HepG2 (cell line): Measurements from ENCODE around the gene SNX15. TPM values are rescaled to one million over a fixed set of nuclear protein-coding genes. Genes with fewer than 3 reads are reported as not detected.
A peak's percentile ranks its signal among the peaks of the same experiment; 100 is the strongest.

Experiments used
- DMAP1 ChIP-seq: IDR thresholded peaks from 2 replicates; pipeline ENCODE4 v1.6.1; 2016
- FOXA1 ChIP-seq, 2 experiments: fragments of 450-650 bp in 1 of 2; sonication (generic) in 1 of 2; formaldehyde crosslinking in 1 of 2; IDR thresholded peaks; 2 replicates each; pipeline versions ENCODE4 v1.4.0 to v1.6.1; 2016 to 2020; ENCODE audit warnings: missing genetic modification reagents in 1 of 2
- HNF1A ChIP-seq, 2 experiments: sonication (generic) in 1 of 2; formaldehyde crosslinking in 1 of 2; IDR thresholded peaks; 2 replicates each; pipeline versions ENCODE4 v1.4.0 to v1.6.1; 2016 to 2020; ENCODE audit warnings: borderline replicate concordance in 1 of 2, low read depth in 1 of 2, mild to moderate bottlenecking in 1 of 2, missing genetic modification reagents in 1 of 2
- KDM5B ChIP-seq: sonication (generic); formaldehyde crosslinking; IDR thresholded peaks from 2 replicates; pipeline ENCODE4 v1.4.0; 2020; ENCODE audit warnings: missing genetic modification reagents, mild to moderate bottlenecking, borderline replicate concordance
- NR1H2 ChIP-seq: sonication (generic); formaldehyde crosslinking; IDR thresholded peaks from 2 replicates; pipeline ENCODE4 v1.8.1; 2022; ENCODE audit warnings: low read depth, missing genetic modification reagents, borderline replicate concordance
- NR2F2 ChIP-seq: IDR thresholded peaks from 2 replicates; pipeline ENCODE4 v1.6.1; 2012; ENCODE audit warnings: low read depth, inconsistent platforms, borderline replicate concordance
- PITX1 ChIP-seq: sonication (generic); formaldehyde crosslinking; IDR thresholded peaks from 2 replicates; pipeline ENCODE4 v1.5.1; 2020; ENCODE audit warnings: mild to moderate bottlenecking, missing genetic modification reagents
- RXRA ChIP-seq: sonication (generic); formaldehyde crosslinking; IDR thresholded peaks from 2 replicates; pipeline ENCODE4 v1.5.1; 2020; ENCODE audit warnings: missing genetic modification reagents
- SOX13 ChIP-seq, 3 experiments: fragments of 450-650 bp in 1 of 3; sonication (generic) in 1 of 3; formaldehyde crosslinking in 1 of 3; IDR thresholded peaks in 2 of 3; conservative IDR thresholded peaks in 1 of 3; 2 replicates each; pipeline versions ENCODE4 v1.5.0 to v1.6.1; 2016 to 2020; ENCODE audit warnings: antibody characterized with exemption in 1 of 3, mild to moderate bottlenecking in 1 of 3, missing compliant biosample characterization in 1 of 3, missing genetic modification reagents in 1 of 3, moderate library complexity in 1 of 3
- TAF1 ChIP-seq: sonication (generic); formaldehyde crosslinking; IDR thresholded peaks from 2 replicates; pipeline ENCODE4 v1.4.0; 2020; ENCODE audit warnings: missing genetic modification reagents
- ZFP36 ChIP-seq: fragments of 150-350 bp; IDR thresholded peaks from 2 replicates; pipeline ENCODE4 v1.6.1; 2018; ENCODE audit warnings: borderline replicate concordance, low read length, low read depth; ENCODE audit not compliant: partially characterized antibody
- ZNF180 ChIP-seq: sonication (generic); formaldehyde crosslinking; IDR thresholded peaks from 2 replicates; pipeline ENCODE4 v1.4.0; 2020; ENCODE audit warnings: low read depth, missing genetic modification reagents, borderline replicate concordance
- ZNF224 ChIP-seq: sonication (generic); formaldehyde crosslinking; IDR thresholded peaks from 2 replicates; pipeline ENCODE4 v1.5.0; 2020; ENCODE audit warnings: mild to moderate bottlenecking, missing genetic modification reagents
- ZNF280D ChIP-seq: sonication (generic); formaldehyde crosslinking; IDR thresholded peaks from 2 replicates; pipeline ENCODE4 v1.5.1; 2020; ENCODE audit warnings: mild to moderate bottlenecking, missing genetic modification reagents
- ZNF333 ChIP-seq: sonication (generic); formaldehyde crosslinking; IDR thresholded peaks from 2 replicates; pipeline ENCODE4 v1.4.0; 2020; ENCODE audit warnings: mild to moderate bottlenecking, missing genetic modification reagents, borderline replicate concordance
- ZNF574 ChIP-seq: sonication (generic); formaldehyde crosslinking; IDR thresholded peaks from 2 replicates; pipeline ENCODE4 v1.4.0; 2020; ENCODE audit warnings: missing genetic modification reagents
- ZNF709 ChIP-seq: sonication (generic); formaldehyde crosslinking; IDR thresholded peaks from 2 replicates; pipeline ENCODE4 v1.5.0; 2020; ENCODE audit warnings: mild to moderate bottlenecking, missing genetic modification reagents
- ZNF816 ChIP-seq: sonication (generic); formaldehyde crosslinking; IDR thresholded peaks from 2 replicates; pipeline ENCODE4 v1.8.0; 2022; ENCODE audit warnings: missing genetic modification reagents, mild to moderate bottlenecking, borderline replicate concordance
- polyA plus RNA-seq, 8 experiments: library from polyadenylated mRNA; depleted of rRNA in 3 of 8; stranded (reverse) in 7 of 8; unstranded in 1 of 8; fragments of >200 nt; fragmentation: Illumina TruSeq in 4 of 8; extraction: Trizol in 4 of 8; gene quantifications; 2 replicates each; pipeline versions ENCODE4 v1.2.1 to v1.2.3, GENCODE V29; 2011 to 2016; ENCODE audit warnings: low read depth in 4 of 8, missing spikeins in 1 of 8, mixed read lengths in 1 of 8; ENCODE audit not compliant: insufficient read depth in 1 of 8
- total RNA-seq, 5 experiments: library from RNA; depleted of rRNA; stranded (reverse); fragments of >200 nt; fragmentation: Illumina TruSeq; extraction: Trizol; gene quantifications; 2 replicates each; pipeline ENCODE4 v1.2.3, GENCODE V29; 2016; ENCODE audit warnings: low read depth in 1 of 5

SNX15 gene
- total and polyA plus RNA-seq, 2 of the 13 experiments (the other 11 are each of a cell fraction or from before 2014, with no cell fraction given) = 19.1 to 22.6 TPM

- peak; percentile 93 for TF ChIP-seq HNF1A (IDR thresholded peaks at IDR 0.05; ENCODE audit: low read depth)
- TF ChIP-seq HNF1A (CRISPR knock-in tag; IDR thresholded peaks at IDR 0.05; ENCODE audit: borderline replicate concordance) = peak; percentile 96
- peak; percentile 52; the same call in 1 of the 2 replicates for TF ChIP-seq NR2F2
- TF ChIP-seq ZNF280D = 0 out of 2 replicates have a peak, but pooled peaks have one; percentile 16
- no peak for TF ChIP-seq ZNF180 (CRISPR knock-in tag)
- no peak for TF ChIP-seq SOX13 (IDR thresholded peaks at IDR 0.05)
- peak in 1 of 2 experiments; percentile 21; a peak in 1 of 4 replicates for TF ChIP-seq SOX13 (CRISPR knock-in tag; conservative IDR thresholded peaks at IDR 0.05 in 1 of 2, IDR thresholded peaks at IDR 0.05 in 1 of 2)
- TF ChIP-seq ZFP36 = no peak
- TF ChIP-seq ZNF333 = no peak; the same call in 1 of the 2 replicates
- TF ChIP-seq PITX1 (CRISPR knock-in tag) = peak; percentile 18; the same call in 1 of the 2 replicates
- no peak for TF ChIP-seq FOXA1 (IDR thresholded peaks at IDR 0.05)
- TF ChIP-seq FOXA1 (CRISPR knock-in tag; IDR thresholded peaks at IDR 0.05) = no peak
- TF ChIP-seq ZNF574 (CRISPR knock-in tag) = peak; percentile 30; the same call in 1 of the 2 replicates
- TF ChIP-seq RXRA = peak; percentile 85
- TF ChIP-seq NR1H2 (CRISPR knock-in tag) = no peak
- TF ChIP-seq ZNF709 (CRISPR knock-in tag) = no peak
- TF ChIP-seq TAF1 (CRISPR knock-in tag) = peak; percentile 35; the same call in 1 of the 2 replicates
- TF ChIP-seq DMAP1 (CRISPR knock-in tag) = no peak
- TF ChIP-seq KDM5B (CRISPR knock-in tag) = peak; percentile 65; the same call in 1 of the 2 replicates
- no peak for TF ChIP-seq ZNF224
- no peak for TF ChIP-seq ZNF816 (CRISPR knock-in tag)
Measured at GRCh38 chr11:65058419-65059054, 31.3 kb downstream of the SNX15 start, which contains the start of gene NAALADL1 (continued).
